Fibroblast of skin of left biceps (primary cell): ENCODE results near the gene CLDN20.
A peak's percentile ranks its signal among the peaks of the same experiment; 100 is the strongest.
"Not testable (repeated sequence)": the region's sequence is repeated elsewhere in the genome, so short reads cannot be mapped to it uniquely, and the experiment has no call there.

Experiments used
- DNase-seq, 2 experiments: peaks; one replicate each; pipeline ENCODE4 v3.0.0-alpha.2; 2013; ENCODE audit warnings: low read depth in 2 of 2

CLDN20 gene

GRCh38 chr6:155311583-155311982, 47.8 kb downstream of the CLDN20 start:
- DNase-seq = no peak

- DNase-seq = not testable (repeated sequence)
Observed at GRCh38 chr6:155312950-155313349, 49.1 kb downstream of the CLDN20 start.

- no peak for DNase-seq
Observed at GRCh38 chr6:155313602-155314091, 49.8 kb downstream of the CLDN20 start.

- peak; percentile 97 for DNase-seq
Observed at GRCh38 chr6:155314092-155314772, 50.4 kb downstream of the CLDN20 start, which contains the start of gene TFB1M. TSS of gene TFB1M (minus strand) at chr6:155314484. CDS start at chr6:155314428, 56 bp downstream.

- DNase-seq = peak; percentile 64 to 66
Observed at GRCh38 chr6:155314773-155315515, 51.1 kb downstream of the CLDN20 start.

GRCh38 chr6:155315516-155315871, 51.7 kb downstream of the CLDN20 start:
- no peak for DNase-seq

GRCh38 chr6:155316419-155316818, 52.6 kb downstream of the CLDN20 start:
- DNase-seq = no peak

GRCh38 chr6:155317186-155317585, 53.4 kb downstream of the CLDN20 start:
- DNase-seq = no peak

- no peak for DNase-seq
Observed at GRCh38 chr6:155319902-155320301, 56.1 kb downstream of the CLDN20 start.

- no peak for DNase-seq
Observed at GRCh38 chr6:155324172-155324571, 60.4 kb downstream of the CLDN20 start.

GRCh38 chr6:155324993-155325392, 61.2 kb downstream of the CLDN20 start:
- DNase-seq = no peak

GRCh38 chr6:155325700-155326516, 62.1 kb downstream of the CLDN20 start:
- DNase-seq = no peak
